SHP77 (cell line): ENCODE measurements around the gene DCTN3.
"Not testable (repeated sequence)": the region's sequence is repeated elsewhere in the genome, so short reads cannot be mapped to it uniquely, and the experiment has no call there.

Experiments
- DNase-seq, 2 experiments: peaks; one replicate each; lab custom pipeline; 2025; lab: John Stamatoyannopoulos, UW

DCTN3 gene

GRCh38 chr9:34647084-34647403 lies 26.7 kb upstream of the DCTN3 start:
- no peak for DNase-seq

DNA sequence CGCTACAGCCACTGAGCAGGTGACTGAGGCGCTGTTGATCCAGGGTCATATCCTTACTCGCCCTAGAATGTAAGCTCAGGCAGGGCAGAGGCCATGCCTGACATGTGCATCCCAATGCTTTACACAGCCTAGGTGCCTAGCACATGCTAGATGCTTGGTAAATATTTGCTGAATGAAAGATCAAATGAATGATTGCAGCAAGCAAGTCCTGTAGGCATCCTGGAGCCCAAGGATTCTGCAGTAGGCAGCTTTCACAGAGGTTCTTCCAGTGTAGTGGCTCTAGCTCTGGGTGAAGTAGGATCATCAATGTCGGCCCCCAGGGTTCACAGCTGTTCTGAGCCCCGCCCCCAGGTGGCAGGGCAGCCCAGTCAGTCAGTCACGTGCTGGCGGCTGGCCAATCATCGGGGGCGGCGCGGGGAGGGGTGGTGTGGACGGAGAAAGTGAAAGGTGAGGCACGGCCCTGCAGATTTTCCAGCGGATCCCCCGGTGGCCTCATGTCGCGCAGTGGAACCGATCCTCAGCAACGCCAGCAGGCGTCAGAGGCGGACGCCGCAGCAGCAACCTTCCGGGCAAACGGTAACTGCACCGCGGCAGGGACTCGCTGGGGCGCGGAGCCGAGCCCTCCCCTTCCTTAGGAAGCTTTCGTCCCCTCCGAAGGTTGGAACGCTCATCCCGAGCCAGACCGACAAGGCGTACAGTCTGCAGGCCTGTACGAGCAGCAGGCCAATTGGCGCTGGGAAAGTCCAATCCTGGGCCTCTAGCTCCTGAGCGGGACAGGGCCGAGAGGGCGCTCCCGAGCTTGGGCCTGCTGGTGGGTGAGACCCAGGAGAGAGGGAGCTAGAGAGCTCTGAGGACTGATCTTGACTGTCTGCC lies 26.2 kb upstream of the DCTN3 start, which contains the start of gene GALT:
Gene GALT, plus strand, starts transcription at position 465 of the 873 bp plus-strand sequence. Its CDS starts 30 bp downstream, at position 495.
- DNase-seq: peak; percentile 75 to 77

GRCh38 chr9:34644766-34645314 lies 24.5 kb upstream of the DCTN3 start:
- no peak for DNase-seq

GRCh38 chr9:34642679-34643078 lies 22.4 kb upstream of the DCTN3 start:
- no peak for DNase-seq

DNA sequence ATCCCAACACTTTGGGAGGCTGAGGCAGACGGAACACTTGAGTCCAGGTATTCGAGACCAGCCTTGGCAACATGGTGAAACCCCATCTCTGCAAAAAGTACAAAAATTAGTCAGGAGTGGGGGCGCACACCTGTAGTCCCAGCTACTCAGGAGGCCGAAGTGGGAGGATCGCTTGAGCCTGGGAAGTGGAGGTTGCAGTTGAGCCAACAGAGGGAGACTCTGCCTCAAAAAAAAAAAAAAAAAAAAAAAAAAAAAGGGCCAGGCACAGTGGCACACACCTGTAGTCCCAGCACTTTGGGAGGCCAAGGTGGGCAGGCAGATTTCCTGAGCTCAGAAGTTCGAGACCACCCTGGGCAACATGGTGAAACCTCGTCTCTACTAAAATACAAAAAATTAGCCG lies 19.0 kb upstream of the DCTN3 start:
- not testable (repeated sequence) for DNase-seq

DNA sequence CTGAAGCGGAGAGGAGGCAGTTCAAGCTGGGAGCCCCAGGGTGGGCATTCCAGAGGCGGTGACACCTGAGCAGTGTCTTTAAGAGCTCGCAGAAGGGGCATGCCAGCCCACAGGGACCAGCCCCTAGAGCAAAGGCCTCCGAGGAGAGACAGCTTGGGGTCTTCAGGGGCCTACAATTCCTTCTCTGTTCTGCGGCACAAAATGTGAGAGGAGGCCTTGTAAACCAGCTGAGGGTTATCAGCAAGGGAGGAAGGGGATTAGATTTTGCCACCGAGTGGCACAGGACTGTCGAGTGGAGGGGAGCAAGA lies 17.8 kb upstream of the DCTN3 start:
- DNase-seq: no peak

GRCh38 chr9:34637356-34638137 lies 17.3 kb upstream of the DCTN3 start, which contains the start of gene SIGMAR1:
Gene SIGMAR1, minus strand, starts transcription at chr9:34637787. Its CDS starts 90 bp downstream, at chr9:34637697.
- DNase-seq: peak; percentile 81 to 86

DNA sequence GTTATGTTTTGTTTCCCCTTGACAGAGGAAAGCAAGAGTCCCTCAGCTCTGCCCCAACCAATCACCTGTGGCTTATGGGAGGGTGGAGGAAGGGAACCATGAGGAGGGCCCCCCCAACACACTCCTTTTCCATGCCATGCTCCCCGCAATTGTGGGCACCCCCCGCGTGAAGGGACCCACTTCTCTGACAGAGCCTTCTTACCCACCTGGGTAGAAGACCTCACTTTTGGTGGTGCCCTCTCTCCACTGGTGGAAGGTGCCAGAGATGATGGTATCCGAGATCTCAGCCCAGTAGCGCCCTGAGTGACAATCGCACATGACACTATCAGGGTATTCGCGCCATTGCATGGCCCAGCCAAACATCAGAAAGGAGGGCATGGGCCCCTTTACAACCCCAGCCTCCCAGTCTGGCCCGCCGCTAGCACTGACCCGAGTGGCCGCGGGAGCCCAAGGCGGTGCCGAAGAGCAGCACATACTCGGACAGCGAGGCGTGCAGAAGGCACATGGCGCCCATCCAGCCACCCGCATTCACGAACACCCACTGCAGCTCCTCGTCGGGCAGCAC lies 16.6 kb upstream of the DCTN3 start:
- DNase-seq: no peak

DNA sequence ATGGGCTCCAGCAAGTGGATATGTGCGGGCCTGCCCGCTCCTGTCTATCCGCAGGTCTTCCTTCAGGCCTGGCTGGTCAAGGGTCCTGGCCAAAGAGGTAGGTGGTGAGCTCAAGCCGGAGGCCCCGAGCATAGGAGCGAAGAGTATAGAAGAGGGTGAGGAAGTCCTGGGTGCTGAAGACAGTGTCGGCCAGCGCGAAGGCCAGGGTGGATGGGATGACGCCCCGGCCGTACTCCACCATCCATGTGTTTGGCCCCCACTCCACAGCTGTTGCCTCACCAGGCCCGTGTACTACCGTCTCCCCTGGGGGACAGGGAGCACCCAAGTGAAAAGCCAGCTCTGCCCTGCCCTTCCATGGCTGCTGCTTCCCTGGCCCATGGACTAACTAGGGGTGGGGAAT lies 15.3 kb upstream of the DCTN3 start:
- DNase-seq: no peak

DNA sequence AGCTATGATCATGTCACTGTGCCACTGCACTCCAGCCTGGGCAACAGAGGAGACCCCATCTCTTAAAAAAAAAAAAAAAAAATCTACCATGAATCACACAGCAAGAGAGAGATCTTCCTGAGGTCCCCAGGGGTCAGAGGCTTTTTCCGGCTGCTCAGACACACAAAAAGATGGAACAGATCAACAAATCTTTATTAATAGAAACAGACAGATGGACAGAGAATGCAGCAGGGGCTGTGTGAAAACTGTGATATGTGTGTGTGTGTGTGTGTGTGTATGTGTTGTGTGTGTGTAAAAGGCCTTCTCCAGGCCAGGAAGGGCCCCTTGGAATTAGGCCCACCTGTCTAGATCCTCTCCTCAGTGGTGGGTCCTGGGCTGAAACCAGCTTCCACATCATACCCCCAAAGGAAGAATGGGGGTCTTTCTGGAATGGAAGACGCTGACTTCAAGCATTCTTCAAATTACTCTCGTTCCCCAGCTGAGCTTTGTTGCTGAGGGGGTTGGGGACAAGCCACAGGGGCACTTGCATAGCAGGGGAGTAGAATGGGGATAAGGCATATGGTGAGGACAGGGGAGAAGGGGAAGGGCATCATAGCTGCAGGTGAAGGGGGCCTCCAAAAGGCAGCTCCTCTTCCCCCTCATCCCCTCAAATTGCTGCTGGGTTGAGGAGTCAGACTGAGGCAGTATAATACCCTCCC lies 14.4 kb upstream of the DCTN3 start:
- no peak for DNase-seq

DNA sequence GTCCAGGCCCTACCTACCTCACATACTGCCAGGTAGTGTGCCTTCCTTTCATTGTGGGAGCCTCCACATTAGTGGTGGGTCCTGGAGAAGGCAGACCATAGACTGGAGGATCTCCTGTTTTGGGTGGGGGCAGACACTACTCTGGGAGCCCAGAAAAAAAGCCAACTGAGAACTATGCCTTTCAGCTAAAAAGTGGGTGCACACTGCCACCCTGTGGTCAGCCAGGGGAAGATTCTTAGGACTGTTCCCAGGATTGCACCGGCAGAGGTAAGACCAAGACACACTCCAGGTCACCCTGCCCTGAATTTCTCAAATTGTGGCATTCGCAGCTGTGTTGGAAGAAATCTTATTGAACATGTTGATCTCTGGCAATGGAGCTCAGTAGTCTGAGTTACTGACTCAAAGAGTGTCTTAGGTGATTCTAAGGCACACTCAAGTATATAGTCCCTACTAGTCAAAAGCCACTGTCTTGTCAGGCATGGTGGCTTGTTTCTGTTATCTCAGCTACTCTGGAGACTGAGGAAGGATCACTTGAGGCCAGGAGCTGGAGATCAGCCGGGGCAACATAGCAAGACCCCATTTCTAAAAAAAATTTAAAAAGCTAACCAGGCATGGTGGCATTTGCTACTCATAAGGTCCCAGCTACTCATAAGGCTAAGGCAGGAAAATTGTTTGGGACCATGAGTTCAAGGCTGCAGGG lies 13.7 kb upstream of the DCTN3 start:
- DNase-seq: peak in 1 of 2 experiments; percentile 22

- no peak for DNase-seq
Observed at GRCh38 chr9:34633166-34633565, 12.9 kb upstream of the DCTN3 start.

GRCh38 chr9:34630402-34631154 lies 10.3 kb upstream of the DCTN3 start:
- DNase-seq: no peak

GRCh38 chr9:34629491-34629808 lies 9.2 kb upstream of the DCTN3 start:
- DNase-seq: no peak

DNA sequence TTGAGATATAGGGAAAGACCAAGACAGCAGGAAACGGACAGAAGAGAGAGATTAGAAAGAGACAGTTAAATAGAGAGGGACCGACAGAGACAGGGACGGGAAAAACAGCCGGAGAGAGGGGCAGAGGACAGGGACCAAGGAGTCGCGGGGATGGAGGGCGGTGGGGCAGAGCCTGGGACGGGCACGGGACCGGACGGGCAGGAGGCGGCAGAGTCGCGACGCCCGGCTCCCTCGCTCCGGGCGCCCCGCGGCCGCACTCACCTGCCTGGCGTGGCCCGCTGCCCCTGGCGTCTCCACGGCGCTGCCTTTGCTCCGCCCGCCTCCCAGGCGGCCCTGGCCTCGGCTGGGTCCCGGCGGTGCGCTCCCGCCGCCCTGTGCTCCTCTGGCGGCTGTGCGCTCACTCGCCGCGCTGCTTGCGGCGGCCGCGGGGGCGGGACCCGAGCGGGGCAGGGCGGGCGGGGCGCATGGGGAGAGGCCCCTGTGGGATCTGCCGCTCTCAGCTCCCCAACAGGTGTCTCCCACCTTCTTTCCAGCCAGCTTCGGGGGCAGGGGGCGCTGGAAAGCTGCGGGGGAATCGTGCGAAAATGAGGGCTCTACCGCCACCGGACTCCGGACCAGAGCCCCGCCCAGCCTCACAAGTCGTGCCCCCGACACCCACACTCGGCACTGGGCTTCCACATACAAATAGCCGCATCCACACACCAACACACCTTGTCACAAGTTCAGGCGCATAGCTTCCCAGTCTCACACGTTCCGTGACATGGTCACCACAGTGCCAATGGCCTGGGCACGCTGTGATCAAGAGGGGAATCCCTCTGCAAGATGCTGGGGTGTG lies 8.6 kb upstream of the DCTN3 start, which contains the start of gene ARID3C:
Gene ARID3C, minus strand, starts transcription at position 411 of the 835 bp plus-strand sequence. CDS start 1,052 bp downstream, outside the sequence.
- no peak for DNase-seq

DNA sequence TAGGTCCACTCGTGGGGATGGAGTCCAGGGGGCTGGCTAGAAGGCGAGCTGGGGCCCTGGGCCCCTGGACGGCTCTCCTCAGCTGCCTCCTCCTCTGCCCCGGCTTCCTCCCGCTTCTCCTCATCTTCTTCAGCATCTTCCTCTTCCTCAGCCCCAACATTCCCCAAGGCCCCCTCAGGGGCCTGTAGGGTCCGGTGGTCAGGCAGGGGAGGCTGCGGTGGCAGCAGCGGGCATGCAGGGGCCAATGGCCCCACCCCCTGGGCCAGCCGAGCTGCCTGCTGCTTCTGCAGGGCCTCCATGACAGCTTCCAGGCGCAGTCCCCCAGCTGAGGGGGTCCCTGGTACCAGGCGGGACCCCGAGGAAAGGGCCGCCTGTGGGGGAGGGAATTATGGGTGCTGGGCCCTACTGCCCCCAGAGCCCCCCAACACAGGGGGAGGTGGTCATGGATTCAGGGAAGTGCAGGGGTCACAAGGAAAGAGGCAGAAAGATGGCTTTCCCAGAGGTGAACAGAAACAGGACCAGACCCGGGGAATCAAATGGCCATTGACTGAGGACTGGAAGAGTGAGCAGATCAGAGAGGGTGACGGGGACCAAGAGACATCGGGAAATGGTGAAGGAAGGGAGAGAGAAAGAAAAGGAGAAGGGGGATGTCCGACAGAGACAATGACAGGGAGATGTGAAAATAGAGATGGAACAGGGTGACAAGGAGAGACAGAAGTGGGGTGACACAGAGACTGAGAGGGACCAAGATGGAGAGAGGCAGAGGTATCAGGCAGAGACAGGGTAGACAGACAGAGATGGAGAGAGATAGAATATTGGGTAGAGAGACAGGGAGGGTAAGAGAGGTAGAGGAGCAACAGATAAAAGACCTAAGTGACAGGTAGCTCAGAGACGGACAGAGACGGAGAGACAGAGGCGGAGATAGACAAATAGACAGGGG lies 7.7 kb upstream of the DCTN3 start:
- no peak for DNase-seq

- DNase-seq: no peak
Observed at GRCh38 chr9:34625186-34625486, 4.8 kb upstream of the DCTN3 start.

DNA sequence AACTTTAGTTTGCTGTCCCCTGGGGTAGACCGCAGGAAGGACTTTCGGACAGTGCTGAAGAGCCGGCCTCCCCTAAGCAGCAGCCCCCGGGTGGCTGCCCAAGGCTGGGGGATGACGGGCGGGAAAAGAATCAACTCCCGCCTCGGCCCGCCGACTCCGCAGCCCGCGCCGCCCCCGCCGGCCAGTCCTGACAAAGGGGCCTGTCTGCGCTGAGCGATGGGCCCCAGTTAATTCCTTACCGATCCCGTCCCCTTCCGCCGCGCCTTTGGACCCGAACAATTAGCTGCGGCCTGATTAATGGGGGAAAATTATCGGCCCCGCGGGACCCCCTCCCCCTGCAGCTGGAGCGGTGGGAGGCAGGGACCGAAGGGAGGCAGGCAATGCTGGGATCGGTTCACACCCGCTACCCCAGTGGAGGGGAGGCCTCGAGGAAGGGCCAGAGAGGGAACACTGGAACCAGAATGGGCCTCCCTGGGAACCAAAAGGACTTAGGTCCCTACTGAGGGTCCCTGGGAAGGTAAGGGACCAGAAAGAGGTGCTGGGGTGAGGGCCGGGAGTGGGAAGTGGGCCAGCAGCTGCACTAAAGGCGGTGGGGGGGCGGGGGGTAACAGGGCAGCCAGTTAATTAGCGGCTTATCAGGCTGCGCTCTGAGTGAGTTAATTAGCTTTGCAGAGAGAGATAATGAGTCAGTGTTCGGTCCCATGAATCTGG lies 4.3 kb upstream of the DCTN3 start:
- DNase-seq: no peak
